IPS-15b (cell line): Measurements from ENCODE around the gene FAM107A.
"Not testable (repeated sequence)": the region's sequence is repeated elsewhere in the genome, so short reads cannot be mapped to it uniquely, and the experiment has no call there.

Experiments used
- H3K27me3 ChIP-seq: one replicate; pipeline ENCODE4 v1.6.1; 2013; ENCODE audit warnings: low read length; ENCODE audit not compliant: control insufficient read depth, insufficient read depth
- H3K36me3 ChIP-seq: one replicate; pipeline ENCODE4 v1.6.1; 2013; ENCODE audit warnings: low read length; ENCODE audit not compliant: control insufficient read depth, insufficient read depth
- H3K4me1 ChIP-seq: one replicate; pipeline ENCODE4 v1.6.1; 2013; ENCODE audit warnings: mild to moderate bottlenecking, low read length; ENCODE audit not compliant: control insufficient read depth, insufficient read depth
- H3K4me3 ChIP-seq: one replicate; pipeline ENCODE4 v1.5.1; 2013; ENCODE audit warnings: low read depth, low read length
- H3K9ac ChIP-seq: one replicate; pipeline ENCODE4 v1.6.1; 2013; ENCODE audit warnings: low read depth, mild to moderate bottlenecking, low read length
- H3K9me3 ChIP-seq: one replicate; pipeline ENCODE4 v1.6.1; 2013; ENCODE audit warnings: mild to moderate bottlenecking, low read length; ENCODE audit not compliant: control insufficient read depth, insufficient read depth

FAM107A gene

GRCh38 chr3:58530354-58530865 lies 46.8 kb downstream of the FAM107A start:
- peaks cover 4% of the 10 kb centered on the region for H3K4me1 ChIP-seq
- no peak overlapping the region for H3K4me3 ChIP-seq
- H3K9ac ChIP-seq: no peak overlapping the region
- H3K9me3 ChIP-seq: no peaks in the 10 kb centered on the region
- H3K36me3 ChIP-seq: no peaks in the 10 kb centered on the region
- no peaks in the 10 kb centered on the region for H3K27me3 ChIP-seq

- Histone ChIP-seq H3K36me3 (no peaks in the 10 kb centered on the region), H3K27me3 (no peaks in the 10 kb centered on the region), H3K4me1 (peaks cover 4% of the 10 kb centered on the region), H3K9me3 (no peaks in the 10 kb centered on the region), H3K9ac (no peak overlapping the region), H3K4me3 (no peak overlapping the region)
Measured at GRCh38 chr3:58529516-58530353, 47.5 kb downstream of the FAM107A start.

- Histone ChIP-seq H3K4me1 (peaks cover 4% of the 10 kb centered on the region), H3K4me3 (no peak overlapping the region), H3K27me3 (no peaks in the 10 kb centered on the region), H3K9me3 (no peaks in the 10 kb centered on the region), H3K9ac (no peak overlapping the region), H3K36me3 (no peaks in the 10 kb centered on the region)
Measured at GRCh38 chr3:58528629-58529028, 48.6 kb downstream of the FAM107A start.

- not testable (repeated sequence) for H3K9me3 ChIP-seq, H3K4me1 ChIP-seq, H3K27me3 ChIP-seq, H3K4me3 ChIP-seq, H3K9ac ChIP-seq, H3K36me3 ChIP-seq
Measured at GRCh38 chr3:58527440-58527839, 49.8 kb downstream of the FAM107A start.

- no peak overlapping the region for H3K9ac ChIP-seq
- no peaks in the 10 kb centered on the region for H3K27me3 ChIP-seq
- no peaks in the 10 kb centered on the region for H3K36me3 ChIP-seq
- H3K4me1 ChIP-seq: peaks cover 7% of the 10 kb centered on the region
- H3K4me3 ChIP-seq: no peak overlapping the region
- no peaks in the 10 kb centered on the region for H3K9me3 ChIP-seq
Measured at GRCh38 chr3:58526515-58526957, 50.7 kb downstream of the FAM107A start.

- Histone ChIP-seq H3K27me3 (no peaks in the 10 kb centered on the region), H3K4me3 (no peak overlapping the region), H3K9me3 (no peaks in the 10 kb centered on the region), H3K4me1 (peaks cover 11% of the 10 kb centered on the region), H3K36me3 (no peaks in the 10 kb centered on the region), H3K9ac (no peak overlapping the region)
Measured at GRCh38 chr3:58524326-58524888, 52.8 kb downstream of the FAM107A start.

- H3K9ac ChIP-seq: no peak overlapping the region
- H3K27me3 ChIP-seq: no peaks in the 10 kb centered on the region
- peak overlapping the region; percentile 24 for H3K4me3 ChIP-seq
- H3K9me3 ChIP-seq: no peaks in the 10 kb centered on the region
- no peaks in the 10 kb centered on the region for H3K36me3 ChIP-seq
- peaks cover 14% of the 10 kb centered on the region for H3K4me1 ChIP-seq
Measured at GRCh38 chr3:58522759-58523425, 54.3 kb downstream of the FAM107A start.

GRCh38 chr3:58521917-58522631 lies 55.1 kb downstream of the FAM107A start:
- Histone ChIP-seq H3K27me3 (no peaks in the 10 kb centered on the region), H3K36me3 (no peaks in the 10 kb centered on the region), H3K4me1 (peaks cover 14% of the 10 kb centered on the region), H3K9me3 (no peaks in the 10 kb centered on the region), H3K9ac (no peak overlapping the region), H3K4me3 (peak overlapping the region; percentile 24)

GRCh38 chr3:58521336-58521670 lies 55.9 kb downstream of the FAM107A start:
- Histone ChIP-seq H3K9ac (no peak overlapping the region), H3K36me3 (no peaks in the 10 kb centered on the region), H3K4me1 (peaks cover 14% of the 10 kb centered on the region), H3K4me3 (no peak overlapping the region), H3K9me3 (no peaks in the 10 kb centered on the region), H3K27me3 (no peaks in the 10 kb centered on the region)

GRCh38 chr3:58520403-58521335 lies 56.5 kb downstream of the FAM107A start:
- no peak overlapping the region for H3K4me3 ChIP-seq
- H3K36me3 ChIP-seq: no peaks in the 10 kb centered on the region
- no peak overlapping the region for H3K9ac ChIP-seq
- no peaks in the 10 kb centered on the region for H3K27me3 ChIP-seq
- H3K9me3 ChIP-seq: no peaks in the 10 kb centered on the region
- H3K4me1 ChIP-seq: peaks cover 14% of the 10 kb centered on the region
